Testis (tissue), 2 donors: ENCODE measurements around the gene HBEGF.

Experiments used
- POLR2A ChIP-seq: fragments of 450-650 bp; IDR thresholded peaks from one replicate; pipeline ENCODE4 v1.6.1; 2017; ENCODE audit warnings: antibody characterized with exemption, mild to moderate bottlenecking, moderate library complexity
- TF ChIP-seq, protein P1 (sequence below), 3 experiments: fragments of 450-650 bp in 2 of 3; fragments of 200-600 bp in 1 of 3; sonication (generic) in 1 of 3; IDR thresholded peaks; one replicate each; pipeline ENCODE4 v1.5.1; 2016 to 2019; ENCODE audit warnings: antibody characterized with exemption in 3 of 3, mild to moderate bottlenecking in 2 of 3, moderate library complexity in 1 of 3

DNA sequence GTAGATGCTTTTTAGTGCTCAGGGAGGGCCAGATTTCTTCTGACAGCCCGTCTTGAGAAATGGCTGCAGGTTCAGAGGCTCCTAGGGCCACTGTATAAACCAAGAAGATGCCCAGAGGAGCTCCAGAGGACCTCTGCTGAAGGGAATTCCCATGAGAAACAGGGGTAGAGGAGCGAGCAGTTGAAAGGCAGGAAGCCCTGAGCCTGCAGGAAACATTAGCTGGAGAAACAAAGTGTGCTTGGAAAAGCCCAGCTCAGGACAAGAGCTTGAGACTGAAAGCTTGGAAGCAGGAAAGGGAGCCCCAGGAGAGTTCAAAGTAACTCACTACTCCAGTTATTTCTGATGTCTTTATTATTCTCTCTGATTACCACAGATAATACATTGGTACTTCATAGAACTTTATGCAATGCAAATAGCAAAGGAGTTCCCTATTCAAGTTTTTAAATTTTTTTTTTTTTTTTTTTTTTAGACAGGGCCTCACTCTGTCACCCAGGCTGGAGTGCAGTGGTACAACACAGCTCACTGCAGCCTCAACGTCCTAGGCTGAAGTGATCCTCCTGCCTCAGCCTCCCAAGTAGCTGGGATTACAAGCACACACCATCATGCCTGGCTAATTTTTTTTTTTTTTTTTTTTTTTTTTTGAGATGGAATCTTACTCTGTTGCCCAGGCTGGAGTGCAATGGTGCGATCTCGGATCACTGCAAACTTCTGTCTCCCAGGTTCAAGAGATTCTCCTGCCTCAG, 16.5 kb downstream of the HBEGF start:
- TF ChIP-seq, protein P1, sequence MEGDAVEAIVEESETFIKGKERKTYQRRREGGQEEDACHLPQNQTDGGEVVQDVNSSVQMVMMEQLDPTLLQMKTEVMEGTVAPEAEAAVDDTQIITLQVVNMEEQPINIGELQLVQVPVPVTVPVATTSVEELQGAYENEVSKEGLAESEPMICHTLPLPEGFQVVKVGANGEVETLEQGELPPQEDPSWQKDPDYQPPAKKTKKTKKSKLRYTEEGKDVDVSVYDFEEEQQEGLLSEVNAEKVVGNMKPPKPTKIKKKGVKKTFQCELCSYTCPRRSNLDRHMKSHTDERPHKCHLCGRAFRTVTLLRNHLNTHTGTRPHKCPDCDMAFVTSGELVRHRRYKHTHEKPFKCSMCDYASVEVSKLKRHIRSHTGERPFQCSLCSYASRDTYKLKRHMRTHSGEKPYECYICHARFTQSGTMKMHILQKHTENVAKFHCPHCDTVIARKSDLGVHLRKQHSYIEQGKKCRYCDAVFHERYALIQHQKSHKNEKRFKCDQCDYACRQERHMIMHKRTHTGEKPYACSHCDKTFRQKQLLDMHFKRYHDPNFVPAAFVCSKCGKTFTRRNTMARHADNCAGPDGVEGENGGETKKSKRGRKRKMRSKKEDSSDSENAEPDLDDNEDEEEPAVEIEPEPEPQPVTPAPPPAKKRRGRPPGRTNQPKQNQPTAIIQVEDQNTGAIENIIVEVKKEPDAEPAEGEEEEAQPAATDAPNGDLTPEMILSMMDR (IDR thresholded peaks at IDR 0.05), result no peak
- no peak for TF ChIP-seq POLR2A
